Stimulated activated CD8-positive, alpha-beta memory T cell treated with anti-CD3 and anti-CD28 coated beads, Interleukin-4, amount 100 ng/mL, for 4 hours (primary cell): ENCODE measurements around the gene POLA1.
"Not testable (repeated sequence)": the region's sequence is repeated elsewhere in the genome, so short reads cannot be mapped to it uniquely, and the experiment has no call there.

Experiments
- DNase-seq, 2 donors: peaks; one replicate each; pipeline ENCODE4 v3.0.0-alpha.2; 2020; ENCODE audit warnings: low read depth in 2 of 2, low spot score in 1 of 2

The POLA1 gene, protein sequence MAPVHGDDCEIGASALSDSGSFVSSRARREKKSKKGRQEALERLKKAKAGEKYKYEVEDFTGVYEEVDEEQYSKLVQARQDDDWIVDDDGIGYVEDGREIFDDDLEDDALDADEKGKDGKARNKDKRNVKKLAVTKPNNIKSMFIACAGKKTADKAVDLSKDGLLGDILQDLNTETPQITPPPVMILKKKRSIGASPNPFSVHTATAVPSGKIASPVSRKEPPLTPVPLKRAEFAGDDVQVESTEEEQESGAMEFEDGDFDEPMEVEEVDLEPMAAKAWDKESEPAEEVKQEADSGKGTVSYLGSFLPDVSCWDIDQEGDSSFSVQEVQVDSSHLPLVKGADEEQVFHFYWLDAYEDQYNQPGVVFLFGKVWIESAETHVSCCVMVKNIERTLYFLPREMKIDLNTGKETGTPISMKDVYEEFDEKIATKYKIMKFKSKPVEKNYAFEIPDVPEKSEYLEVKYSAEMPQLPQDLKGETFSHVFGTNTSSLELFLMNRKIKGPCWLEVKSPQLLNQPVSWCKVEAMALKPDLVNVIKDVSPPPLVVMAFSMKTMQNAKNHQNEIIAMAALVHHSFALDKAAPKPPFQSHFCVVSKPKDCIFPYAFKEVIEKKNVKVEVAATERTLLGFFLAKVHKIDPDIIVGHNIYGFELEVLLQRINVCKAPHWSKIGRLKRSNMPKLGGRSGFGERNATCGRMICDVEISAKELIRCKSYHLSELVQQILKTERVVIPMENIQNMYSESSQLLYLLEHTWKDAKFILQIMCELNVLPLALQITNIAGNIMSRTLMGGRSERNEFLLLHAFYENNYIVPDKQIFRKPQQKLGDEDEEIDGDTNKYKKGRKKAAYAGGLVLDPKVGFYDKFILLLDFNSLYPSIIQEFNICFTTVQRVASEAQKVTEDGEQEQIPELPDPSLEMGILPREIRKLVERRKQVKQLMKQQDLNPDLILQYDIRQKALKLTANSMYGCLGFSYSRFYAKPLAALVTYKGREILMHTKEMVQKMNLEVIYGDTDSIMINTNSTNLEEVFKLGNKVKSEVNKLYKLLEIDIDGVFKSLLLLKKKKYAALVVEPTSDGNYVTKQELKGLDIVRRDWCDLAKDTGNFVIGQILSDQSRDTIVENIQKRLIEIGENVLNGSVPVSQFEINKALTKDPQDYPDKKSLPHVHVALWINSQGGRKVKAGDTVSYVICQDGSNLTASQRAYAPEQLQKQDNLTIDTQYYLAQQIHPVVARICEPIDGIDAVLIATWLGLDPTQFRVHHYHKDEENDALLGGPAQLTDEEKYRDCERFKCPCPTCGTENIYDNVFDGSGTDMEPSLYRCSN (N-terminal part only)

DNA sequence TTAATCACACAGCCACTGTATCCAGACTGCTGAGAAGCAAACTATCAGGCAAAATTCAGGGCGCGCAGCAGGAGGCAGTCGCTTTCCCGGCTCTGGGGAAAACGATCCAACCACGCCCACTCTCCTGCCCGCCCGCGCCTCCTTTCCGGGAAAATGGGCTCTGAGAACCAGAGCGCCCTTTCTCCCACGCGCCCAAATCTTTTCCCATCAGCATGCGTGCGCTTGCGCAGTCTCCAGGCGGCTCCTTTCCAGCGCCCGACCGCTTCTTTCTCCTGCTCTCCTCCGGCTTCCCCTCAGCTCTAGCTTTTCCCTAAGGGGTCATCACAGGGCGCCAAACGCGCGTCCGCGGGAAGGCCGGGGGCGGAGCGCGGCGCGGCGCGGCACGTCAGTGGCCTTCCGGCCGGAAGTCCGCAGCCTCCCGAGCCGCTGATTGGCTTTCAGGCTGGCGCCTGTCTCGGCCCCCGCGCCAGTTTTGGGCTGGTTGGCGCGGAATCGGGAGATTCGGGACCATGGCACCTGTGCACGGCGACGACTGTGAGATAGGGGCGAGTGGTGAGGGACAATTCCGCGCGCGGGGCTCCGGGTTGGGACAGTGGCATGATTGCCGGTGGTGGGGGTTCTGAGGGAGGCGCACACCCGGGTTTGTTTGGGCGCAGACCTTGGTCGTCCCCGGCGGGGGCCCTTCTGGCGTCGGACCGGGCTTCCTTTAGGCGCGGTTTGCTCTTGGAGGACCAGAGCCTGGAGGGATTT lies at the start of gene POLA1:
Gene POLA1 (plus strand): TSS at position 466 of the 750 bp plus-strand sequence. CDS start 44 bp downstream, at position 510.
- peak; percentile 3 to 21 for DNase-seq

DNA sequence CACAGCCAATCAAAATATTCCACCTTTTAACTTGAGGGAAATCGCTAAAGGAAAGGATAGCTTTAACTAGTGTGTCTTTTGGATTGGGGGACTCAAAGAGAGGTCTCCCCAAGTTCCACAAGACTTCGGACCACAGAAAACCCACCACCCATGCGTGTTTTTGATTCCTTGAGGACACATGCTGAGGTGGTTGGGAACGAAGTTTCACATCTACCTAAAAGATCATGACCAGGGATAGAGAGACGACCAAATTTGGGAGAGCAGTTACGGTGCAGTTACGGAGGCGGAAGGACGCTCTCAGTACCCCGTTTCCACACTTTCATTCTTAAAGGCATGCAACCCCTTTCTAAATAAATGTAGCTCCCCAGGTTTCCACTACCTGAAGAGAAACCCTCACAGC lies 47.7 kb upstream of the POLA1 start:
- no peak for DNase-seq

DNA sequence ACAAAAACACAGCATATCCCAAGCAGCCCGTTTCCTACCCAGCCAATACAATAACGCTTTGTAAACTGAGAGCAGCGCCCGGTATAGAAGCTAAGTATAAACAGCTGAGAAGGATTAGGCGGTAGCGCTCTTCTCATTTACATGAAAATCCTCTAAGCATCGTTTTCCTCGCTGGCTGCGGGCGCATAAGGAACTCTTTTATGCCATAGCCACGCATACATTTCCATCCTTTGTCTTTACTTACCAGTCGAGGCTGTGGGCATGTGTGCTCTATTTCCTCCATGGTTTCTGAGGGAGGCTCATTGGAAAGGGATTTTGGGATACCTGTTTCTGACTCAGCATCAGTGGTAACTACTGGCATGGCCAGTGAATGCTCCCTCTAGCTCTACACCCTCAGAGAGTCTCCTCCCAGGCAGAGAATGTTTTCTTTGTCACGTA lies 47.0 kb upstream of the POLA1 start:
- DNase-seq: no peak

DNA sequence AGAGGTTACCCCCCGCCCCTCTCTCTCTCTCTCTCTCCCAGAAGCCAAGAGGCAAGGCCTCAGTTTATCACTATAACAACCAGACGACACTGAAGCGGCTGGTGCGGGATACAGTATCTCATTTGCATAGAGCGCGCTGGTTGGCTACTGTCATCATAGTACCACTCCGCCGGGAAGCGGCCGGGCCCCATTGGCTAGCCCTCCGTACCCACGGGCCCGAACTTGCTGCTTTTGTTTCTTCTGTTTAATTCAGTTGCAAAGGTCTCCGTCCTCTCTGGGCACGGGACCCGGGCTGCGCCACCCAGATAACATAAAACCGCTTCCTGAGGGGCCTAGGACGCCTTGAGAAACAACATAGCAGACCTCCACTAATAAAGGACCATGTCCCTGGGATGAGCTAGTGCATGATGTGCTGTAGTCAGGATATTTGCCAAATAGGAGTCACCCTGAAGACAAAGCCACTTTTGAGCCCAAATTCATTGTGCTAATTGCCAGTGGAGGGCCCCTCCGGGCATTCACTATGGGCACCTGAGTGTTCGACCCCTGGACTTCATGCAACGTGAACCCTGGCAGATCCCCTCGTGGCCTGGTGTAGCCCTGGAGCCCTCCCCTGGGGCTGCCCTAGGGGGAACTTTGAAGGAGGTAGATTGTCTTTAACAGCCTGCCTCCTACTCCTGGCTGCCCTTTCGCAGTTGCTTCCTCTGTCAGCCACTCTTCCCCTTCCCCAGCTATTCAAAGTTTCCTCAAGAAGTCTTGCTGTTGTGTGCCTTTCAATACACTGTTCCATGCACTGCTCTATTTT lies 46.3 kb upstream of the POLA1 start, which contains the start of gene PCYT1B:
Gene PCYT1B (minus strand): TSS at position 91 of the 802 bp plus-strand sequence. CDS start 242 bp downstream, outside the sequence.
- peak; percentile 13 to 14 for DNase-seq

DNA sequence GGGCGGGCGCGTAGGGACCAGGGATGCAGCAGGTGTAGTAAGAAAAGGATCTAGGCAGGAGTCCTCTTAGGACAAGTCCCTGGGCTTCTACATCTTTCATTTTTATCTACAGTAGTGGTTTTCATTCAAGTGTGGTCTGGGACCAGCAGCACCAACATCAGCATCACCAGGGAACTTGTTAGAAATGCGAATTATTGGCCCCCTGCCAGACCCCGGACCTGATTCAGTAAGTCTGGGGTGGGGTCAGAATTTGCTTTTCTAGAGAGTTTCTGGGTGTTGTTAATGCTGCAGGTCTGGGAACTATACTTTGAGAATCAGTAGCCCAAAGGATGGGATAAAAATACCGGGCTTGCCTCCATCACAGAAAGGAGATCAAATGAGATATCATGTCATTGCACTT lies 45.2 kb upstream of the POLA1 start:
- DNase-seq: no peak

DNA sequence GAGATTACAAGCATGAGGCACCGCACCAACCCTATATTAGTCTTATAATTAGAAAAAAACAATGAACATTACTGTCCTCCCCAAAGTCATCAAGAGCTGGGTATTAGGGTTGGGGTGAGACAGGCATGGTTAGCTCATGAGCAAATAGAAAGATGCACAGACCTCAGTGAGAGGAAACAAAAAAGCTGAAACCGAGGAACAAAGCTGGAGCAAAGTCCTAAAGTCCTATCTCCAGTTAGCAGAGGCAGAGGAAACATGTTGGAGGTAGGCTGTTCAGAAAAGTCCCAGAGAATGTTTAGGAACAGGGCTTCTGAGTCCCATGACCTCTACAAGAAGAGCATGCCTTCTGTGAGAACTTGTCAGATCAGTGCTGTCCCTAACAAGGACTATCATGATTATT lies 41.9 kb upstream of the POLA1 start:
- no peak for DNase-seq

DNA sequence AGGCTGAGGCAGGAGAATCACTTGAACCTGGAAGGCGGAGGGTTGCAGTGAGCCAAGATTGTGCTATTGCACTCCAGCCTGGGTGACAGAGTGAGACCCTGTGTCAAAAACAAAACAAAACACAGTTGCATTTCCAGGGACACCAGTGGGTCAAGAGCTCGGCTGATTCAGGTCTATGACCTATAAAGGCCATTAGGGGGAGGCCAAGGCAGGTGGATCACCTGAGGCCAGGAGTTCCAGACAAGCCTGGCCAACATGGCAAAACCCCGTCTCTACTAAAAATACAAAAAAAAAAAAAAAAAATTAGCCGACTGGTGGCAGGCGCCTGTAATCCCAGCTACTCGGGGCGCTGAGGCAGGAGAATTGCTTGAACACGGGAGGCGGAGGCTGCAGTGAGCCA lies 38.0 kb upstream of the POLA1 start:
- not testable (repeated sequence) for DNase-seq

DNA sequence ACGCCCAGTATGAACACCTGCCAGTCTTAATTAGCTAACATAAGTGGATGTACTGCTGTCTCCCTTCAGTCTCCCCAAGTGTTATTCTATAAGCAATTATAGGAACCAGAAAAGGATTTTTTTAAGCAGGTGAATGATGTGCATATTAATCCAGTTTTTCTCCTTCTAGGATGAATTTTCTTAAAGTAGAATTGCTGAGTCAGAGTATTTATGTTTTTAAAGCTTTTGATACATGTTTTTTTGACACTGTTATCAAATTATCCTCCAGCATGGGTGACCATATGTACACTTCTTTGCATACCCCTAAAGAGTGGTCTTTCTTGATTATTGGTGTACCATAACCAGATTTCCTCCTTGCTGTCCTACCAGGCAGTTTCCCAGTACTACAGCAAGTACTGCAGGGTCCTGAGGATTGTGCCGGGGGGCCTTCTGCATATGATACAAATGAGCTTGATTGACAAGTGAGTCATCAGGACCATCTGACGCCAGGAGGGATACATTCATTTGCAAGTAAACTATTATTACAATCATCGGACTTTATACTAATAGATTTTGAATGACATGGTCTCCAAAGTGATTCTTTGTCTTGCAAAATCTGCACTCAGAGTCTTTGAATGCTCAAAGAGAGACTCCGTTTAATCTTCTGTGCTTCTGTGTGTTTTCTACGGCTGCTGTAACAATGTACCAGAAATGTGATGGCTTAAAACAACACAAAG lies 35.9 kb upstream of the POLA1 start:
- no peak for DNase-seq

DNA sequence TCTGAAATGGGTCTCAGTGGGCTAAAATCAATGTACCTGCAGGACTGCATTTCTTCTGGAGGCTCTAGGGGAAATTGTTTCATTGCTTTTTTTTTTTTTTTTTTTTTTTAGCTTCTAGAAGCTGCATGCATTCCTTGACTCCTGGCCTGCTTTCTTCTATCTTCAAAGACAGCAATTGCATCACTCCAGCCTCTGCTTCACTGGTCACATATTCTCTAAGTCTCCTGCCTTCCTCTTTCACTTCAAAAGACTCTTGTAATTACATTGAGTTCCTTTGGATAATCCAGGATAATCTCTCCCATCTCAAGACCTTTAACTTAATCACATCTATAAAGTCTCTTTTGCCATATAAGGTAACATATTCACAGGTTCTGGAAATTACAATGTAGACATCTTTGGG lies 35.3 kb upstream of the POLA1 start:
- DNase-seq: no peak

DNA sequence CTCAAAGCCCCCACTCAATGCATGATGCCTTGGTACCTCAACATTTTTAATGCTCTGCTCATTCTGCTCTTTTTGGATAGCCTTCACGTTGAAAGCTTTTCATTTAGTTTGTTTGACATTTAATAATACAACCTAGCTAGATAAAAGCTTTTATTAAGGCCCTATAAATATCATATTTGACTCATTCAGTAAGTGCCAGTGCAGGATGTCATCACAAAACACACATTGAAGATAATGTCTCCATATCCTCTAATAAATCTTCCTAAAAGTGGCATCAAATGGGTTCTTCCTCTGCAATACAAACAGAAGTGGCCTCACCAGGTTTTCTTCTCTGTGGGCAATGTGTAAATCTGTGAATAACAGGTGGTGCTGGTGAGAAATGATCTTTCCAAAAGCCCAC lies 34.6 kb upstream of the POLA1 start:
- no peak for DNase-seq

DNA sequence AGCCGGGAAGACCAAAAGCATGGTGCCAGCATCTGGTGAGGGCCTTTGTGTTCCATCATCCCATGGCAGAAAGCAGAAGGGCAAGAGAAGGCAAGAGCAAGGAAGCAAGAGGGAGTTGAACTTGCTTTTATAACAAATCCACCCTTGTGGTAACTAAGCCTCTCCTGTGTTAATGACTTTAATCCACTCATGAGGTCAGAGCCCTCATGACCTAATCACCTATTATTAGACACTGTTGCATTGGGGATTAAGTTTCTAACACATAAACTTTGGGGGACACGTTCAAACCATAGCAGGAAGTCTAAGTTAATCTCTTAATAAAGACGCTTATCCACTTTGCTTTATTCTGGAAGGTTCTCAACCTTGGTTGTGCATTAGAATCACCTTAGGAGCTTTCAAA lies 34.1 kb upstream of the POLA1 start:
- DNase-seq: no peak

DNA sequence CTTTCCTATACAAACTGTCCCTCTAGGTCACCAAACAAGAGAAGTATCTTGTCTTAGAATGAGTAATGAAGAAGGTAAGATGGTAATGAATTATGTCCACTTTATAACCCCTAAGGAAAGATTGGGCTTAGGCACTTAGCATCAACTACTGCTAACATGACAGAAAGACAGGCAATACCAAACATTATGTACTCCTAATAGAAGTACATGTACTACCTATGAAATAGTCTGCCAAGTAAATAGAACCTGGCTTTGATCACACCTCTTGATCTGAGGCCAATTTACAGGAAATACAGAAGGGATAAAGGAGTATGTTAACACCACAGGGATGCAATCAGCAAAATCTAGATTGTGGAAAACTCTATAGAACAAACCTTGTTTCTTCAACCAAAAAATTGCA lies 32.4 kb upstream of the POLA1 start:
- DNase-seq: no peak

DNA sequence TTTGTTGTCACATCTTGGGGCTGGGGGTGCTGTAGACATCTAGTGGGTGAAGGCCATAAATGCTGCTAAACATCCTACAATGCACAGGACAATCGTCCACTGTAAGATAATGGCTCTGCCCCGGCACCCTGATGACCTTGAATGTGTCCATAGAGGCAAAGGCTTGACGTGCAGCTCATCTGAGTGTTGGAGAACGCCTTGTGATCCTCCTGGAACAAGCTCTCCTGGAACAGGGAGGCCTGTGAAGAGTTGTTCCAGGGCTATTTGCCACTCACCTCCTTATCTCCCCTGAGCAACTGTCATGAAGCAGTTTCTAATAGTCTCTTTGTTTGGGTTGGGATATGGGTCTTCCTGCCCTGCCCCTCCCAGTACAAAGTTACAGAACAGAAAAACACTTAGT lies 31.4 kb upstream of the POLA1 start:
- no peak for DNase-seq

DNA sequence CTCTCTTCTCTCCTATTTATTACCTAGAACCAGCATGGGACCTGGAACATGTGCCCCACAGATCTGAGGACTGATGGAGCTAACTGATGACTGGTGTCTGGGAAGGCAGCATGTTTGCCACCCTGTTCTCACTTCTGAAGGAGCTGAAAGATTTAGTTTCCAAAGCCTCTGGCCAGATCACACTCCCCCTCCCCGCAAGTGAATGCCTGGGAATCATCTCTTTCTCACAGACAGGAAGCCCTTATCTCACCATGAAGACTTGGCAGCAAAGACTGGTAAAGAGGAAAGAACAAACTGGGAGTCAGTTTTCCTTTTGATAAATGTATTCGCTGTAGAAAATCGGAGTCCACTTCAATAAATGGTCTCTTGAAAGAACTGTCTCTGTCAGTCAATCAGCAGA lies 25.6 kb upstream of the POLA1 start:
- DNase-seq: no peak

DNA sequence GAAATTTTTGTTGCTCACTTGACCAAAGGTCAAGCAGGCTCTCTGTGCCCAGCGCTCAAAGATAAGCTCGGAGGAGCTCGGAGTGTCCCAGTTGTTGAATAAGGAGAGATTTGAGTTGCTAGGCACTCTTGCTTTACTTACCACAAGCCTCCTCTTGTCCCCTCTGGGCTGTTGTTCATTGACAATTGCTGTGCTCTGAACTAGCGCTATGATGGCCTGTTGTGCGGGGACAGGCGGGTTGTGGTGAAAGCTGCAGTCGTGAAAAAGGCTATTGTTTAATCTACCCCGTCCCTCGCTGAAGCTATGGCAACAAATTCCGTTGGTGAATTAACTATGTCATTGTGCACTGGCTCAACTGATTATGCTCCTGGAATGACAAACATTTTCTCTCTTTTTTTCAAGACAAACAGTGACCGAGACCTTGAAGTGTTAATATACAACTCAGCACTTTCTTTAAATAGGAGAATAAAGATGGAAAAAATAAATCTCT lies 21.0 kb upstream of the POLA1 start:
- no peak for DNase-seq

DNA sequence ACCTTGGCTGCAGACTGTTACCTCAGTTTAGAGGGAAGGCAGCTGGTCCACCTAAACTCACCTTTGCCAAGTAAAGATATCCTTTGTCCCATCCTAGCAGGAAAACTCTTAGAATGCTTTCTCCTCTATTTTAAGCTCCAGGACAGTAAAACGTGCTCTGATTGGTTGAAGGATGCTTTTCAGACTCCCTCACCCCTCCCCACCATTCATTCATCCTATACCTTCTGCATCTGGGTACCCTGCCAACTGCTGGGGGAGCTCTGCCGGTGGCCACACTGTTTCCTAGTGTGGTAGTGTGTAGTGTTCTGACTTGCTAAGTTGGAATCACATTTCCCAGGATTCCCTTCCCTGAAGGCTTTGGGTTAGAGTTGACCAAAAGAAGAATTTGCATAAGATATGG lies 20.3 kb upstream of the POLA1 start:
- no peak for DNase-seq

DNA sequence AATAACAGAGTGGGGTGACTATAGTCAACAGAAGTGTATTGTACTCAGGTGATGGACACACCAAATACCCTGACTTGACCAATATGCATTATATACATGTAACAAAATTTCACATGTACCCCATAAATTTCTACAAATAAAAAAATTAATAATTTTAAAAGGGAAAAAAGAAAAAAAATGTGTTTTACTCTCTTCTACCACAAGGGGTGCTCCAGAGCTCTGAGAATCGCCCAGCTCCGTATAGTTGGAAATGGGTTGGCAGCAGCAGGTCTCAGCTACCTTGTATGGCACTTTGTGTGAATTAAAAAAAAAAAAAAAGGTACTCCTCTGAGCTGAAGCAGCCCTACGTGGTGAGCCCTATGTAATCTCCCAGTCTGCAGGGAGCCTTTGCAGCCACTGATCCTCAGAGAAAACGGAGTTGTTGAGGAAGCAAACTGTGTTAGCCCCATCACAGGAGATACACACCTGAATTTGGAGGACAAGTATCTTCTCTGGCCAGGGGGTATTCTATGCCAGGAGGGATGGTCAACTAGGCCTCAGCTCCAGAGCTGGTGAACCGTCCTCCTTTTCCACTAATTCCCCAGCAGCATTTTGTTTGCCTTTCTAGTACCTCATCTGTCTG lies 17.2 kb upstream of the POLA1 start:
- DNase-seq: no peak

DNA sequence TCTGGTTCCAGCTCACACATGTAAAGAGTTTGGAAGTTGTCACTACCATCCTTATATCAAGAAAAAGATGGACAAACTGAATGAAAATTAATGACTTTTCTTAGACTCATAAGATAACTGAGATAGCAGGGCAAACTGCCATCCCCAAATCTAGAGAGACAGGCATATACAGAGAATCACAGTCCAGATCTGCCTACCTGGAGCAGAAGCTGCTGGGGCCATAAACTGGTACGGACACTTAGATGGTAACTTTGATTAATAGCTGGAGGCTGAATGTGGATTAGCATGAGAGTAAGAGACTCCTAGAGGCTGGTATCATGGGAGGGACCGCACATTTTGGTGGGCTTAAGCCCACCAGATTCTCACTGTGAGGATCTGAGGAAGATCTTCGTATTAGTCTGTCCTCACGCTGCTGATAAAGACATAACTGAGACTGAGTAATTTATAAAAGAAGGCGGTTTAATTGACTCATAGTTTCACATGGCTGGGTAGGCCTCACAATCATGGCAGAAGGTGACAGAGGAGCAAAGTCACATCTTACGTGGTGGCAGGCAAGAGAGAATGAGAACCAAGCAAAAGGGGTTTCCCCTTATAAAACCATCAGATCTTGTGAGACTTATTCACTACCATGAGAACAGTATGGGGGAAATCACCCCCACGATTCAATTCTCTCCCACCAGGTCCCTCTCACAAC lies 10.8 kb upstream of the POLA1 start:
- no peak for DNase-seq
